Hippocampal formation (tissue), 2 donors: ENCODE measurements around the gene ANP32E.

ENCODE experiments used
- DNase-seq, 2 donors: peaks; one replicate each; lab custom pipeline; 2025; lab: John Stamatoyannopoulos, UW

The ANP32E gene

GRCh38 chr1:150235852-150236613 lies at the start of gene ANP32E:
Gene ANP32E (minus strand): TSS chr1:150236112. CDS start chr1:150235786, 326 bp downstream.
- DNase-seq, result peak; percentile 90 to 99

GRCh38 chr1:150283260-150283659 lies 47.3 kb upstream of the ANP32E start:
- DNase-seq, result no peak

- DNase-seq, result no peak
Measured at GRCh38 chr1:150282558-150282958, 46.6 kb upstream of the ANP32E start.

GRCh38 chr1:150281758-150282557 lies 46.0 kb upstream of the ANP32E start, which contains the start of gene CIART:
Gene CIART (plus strand): TSS chr1:150282554. CDS start chr1:150283268, 714 bp downstream.
- DNase-seq, result peak; percentile 86 to 94

GRCh38 chr1:150281221-150281757 lies 45.4 kb upstream of the ANP32E start:
- DNase-seq, result peak; percentile 66 to 82

- no peak for DNase-seq
Measured at GRCh38 chr1:150280138-150280707, 44.3 kb upstream of the ANP32E start.

- DNase-seq, result no peak
Measured at GRCh38 chr1:150273311-150273710, 37.4 kb upstream of the ANP32E start.

GRCh38 chr1:150271291-150271959 lies 35.5 kb upstream of the ANP32E start:
- DNase-seq, result no peak

GRCh38 chr1:150269451-150269850 lies 33.5 kb upstream of the ANP32E start:
- no peak for DNase-seq

- peak; percentile 98 for DNase-seq
Measured at GRCh38 chr1:150268705-150269403, 32.9 kb upstream of the ANP32E start, which contains the start of gene APH1A. Gene APH1A (minus strand): TSS chr1:150269016. CDS start chr1:150268810, 206 bp downstream.

- DNase-seq, result no peak
Measured at GRCh38 chr1:150268340-150268704, 32.4 kb upstream of the ANP32E start.

GRCh38 chr1:150267896-150268295 lies 32.0 kb upstream of the ANP32E start:
- no peak for DNase-seq

- DNase-seq, result no peak
Measured at GRCh38 chr1:150263549-150263948, 27.6 kb upstream of the ANP32E start.

- no peak for DNase-seq
Measured at GRCh38 chr1:150262388-150263320, 26.7 kb upstream of the ANP32E start.

- no peak for DNase-seq
Measured at GRCh38 chr1:150261367-150261766, 25.5 kb upstream of the ANP32E start.

- DNase-seq, result no peak
Measured at GRCh38 chr1:150259758-150260669, 24.1 kb upstream of the ANP32E start.

GRCh38 chr1:150259217-150259616 lies 23.3 kb upstream of the ANP32E start:
- DNase-seq, result peak; percentile 8 to 16

GRCh38 chr1:150257624-150258585 lies 22.0 kb upstream of the ANP32E start, which contains the start of gene CA14:
Gene CA14 (plus strand): TSS chr1:150257774. CDS start chr1:150258129, 355 bp downstream.
- DNase-seq, result peak; percentile 45 to 70
